SKM-1 (cell line): Measurements from ENCODE around the gene ZSCAN23.
"Not testable (repeated sequence)": the region's sequence is repeated elsewhere in the genome, so short reads cannot be mapped to it uniquely, and the experiment has no call there.

Source experiments
- DNase-seq: peaks from one replicate; lab custom pipeline; 2025; ENCODE audit not compliant: unreplicated experiment; lab: John Stamatoyannopoulos, UW

The ZSCAN23 gene

GRCh38 chr6:28443112-28443773 is at the start of gene ZSCAN23:
Gene ZSCAN23, minus strand, starts transcription at chr6:28443491. Its CDS starts 7,225 bp downstream, at chr6:28436266.
- DNase-seq: no peak

DNA sequence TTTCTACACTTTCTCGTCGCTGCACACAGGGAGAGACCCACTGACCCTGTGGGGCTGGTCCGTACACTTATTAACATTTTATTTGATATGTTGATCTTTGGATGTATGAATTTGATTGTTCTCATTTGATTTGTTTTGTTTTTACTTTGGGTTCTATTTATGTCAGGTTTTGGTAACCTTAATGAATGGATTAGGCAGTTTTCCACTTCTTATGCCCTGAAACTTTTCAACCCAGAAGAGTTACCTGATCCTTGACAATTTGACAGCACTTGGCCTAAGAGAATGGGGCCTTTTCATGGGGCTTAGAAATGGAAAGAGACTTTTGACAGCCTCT is 48.7 kb upstream of the ZSCAN23 start:
- DNase-seq: no peak

DNA sequence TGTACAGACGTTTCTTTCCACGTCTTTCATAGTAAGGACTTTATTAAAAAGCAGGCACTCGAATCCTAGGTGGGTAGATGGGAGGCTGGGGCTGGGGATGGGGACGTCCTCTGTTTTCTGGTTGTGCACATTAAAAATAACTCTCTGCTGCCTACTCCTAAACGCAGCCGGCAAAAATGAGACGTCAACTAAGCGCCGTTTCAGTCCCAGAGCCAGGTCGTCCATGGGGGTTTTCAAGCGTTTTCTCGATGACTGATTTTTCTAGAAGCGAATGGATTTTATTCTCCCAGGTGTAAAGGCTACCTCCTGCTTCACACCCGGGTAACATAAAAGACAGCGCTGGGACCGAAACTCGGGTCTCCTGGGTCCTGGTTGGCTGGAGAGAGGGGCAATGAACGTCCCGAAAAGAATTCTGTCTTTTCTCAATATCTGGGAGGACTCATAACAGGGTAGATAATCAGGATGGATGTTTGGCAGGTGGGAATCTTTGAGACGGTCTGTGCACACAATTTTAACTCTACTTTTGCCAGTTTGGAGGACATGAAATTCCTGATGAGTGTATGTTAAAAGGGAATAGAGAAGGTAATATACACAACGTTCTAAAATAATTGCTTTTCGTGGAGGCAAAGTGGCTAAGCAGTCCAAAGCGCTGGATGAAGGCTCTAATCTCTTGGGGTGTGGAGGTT is 47.1 kb upstream of the ZSCAN23 start:
- no peak for DNase-seq

- peak; percentile 21 for DNase-seq
Observed at GRCh38 chr6:28489366-28490204, 46.3 kb upstream of the ZSCAN23 start.

GRCh38 chr6:28488916-28489365 is 45.6 kb upstream of the ZSCAN23 start:
- no peak for DNase-seq

DNA sequence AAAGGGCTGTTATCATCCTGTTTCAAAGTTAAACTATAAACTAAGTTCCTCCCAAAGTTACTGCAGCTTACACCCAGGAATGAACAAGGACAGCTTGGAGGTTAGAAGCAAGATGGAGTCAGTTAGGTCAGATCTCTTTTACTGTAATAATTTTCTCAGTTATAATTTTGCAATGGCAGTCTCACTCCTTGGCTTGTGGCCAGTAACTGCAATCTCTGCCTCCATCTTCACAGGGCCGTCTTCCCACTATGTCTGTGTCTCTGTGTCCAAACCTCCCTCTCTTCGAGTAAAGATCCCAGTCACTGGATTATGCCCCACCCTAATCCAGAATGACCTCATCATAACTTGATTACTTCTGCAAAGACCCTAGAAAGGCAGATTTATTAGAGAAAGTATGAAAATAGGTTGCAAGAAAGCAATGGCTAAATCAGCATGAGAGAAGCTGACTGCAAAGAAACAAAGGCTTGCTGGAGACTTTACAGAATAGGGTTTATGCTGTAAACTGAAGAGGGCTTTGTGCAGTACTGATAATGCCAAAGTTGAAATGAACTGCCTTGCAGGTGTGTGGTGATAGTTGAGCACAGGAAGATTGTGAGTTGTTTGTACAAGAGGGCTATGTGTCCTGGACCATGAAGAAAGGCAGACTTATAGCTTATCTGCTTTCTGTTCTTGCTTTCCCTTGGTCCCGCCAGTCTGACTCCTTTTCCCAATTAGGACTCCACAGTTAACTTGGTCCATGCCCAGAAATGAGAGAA is 43.9 kb upstream of the ZSCAN23 start:
- no peak for DNase-seq

DNA sequence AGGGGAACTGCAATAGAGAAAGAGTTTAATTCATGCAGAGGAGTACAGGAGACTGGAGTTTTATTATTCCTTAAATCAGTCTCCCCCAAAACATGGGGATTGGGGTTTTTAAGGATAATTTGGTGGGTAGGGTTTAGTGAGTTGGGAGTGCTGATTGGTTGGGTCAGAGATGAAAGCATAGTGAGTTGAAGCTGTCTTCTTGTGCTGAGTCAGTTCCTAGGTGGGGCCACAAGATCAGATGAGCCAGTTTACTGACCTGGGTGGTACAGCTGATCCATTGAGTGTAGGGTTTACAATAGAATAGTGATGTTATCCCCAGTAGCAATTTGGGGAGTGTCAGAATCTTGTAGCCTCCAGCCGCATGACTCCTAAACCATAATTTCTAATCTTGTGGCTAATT is 43.2 kb upstream of the ZSCAN23 start:
- DNase-seq: no peak

DNA sequence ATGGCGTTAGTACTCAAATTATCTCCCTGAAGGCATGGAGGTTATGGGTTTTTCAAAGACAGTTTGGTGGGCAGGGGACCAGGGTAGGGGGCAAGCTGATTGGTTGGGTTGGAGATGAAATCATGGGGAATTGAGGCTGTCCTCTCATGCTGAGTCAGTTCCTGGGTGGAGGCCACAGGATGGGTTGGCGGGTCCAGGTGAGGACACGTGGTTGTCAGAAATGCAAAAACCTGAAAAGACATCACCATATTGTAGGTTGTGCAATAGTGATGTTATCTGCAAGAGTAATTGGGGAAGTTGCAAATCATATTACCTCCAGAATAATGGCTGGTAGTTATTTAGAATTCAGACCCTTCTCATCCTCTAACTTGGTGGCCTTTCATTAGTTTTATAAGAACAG is 42.2 kb upstream of the ZSCAN23 start:
- no peak for DNase-seq

DNA sequence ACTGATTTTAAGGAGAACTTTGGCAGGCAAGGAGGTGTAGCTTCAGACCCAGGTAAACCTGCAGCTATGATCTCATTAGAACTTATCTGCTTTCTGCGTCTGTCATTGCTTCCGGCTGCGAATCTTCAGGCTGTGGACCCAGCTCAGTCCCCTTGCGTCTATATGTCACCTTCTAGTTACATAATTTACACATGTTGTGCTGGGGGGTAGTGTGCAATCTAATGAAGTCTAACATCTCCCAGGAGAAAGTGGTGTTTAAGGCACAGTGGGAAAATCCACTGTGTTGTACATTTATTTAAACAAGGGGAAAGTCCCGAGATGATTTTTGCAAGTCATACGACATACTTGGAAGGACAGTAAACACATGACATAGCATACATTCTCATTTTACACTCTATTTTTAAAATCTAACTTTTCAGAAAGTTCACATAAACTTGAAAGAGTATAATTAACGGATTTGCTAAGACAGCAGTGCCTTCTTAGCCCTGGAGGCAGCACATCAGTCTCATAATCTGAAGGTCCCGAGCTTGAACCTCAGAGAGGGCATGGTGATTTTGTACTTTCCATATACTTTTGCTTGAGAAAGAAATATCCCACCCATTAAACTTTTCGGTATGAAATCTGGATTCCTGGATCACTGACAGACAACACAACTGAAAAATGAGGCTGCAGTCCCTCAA is 37.1 kb upstream of the ZSCAN23 start:
- DNase-seq: no peak

DNA sequence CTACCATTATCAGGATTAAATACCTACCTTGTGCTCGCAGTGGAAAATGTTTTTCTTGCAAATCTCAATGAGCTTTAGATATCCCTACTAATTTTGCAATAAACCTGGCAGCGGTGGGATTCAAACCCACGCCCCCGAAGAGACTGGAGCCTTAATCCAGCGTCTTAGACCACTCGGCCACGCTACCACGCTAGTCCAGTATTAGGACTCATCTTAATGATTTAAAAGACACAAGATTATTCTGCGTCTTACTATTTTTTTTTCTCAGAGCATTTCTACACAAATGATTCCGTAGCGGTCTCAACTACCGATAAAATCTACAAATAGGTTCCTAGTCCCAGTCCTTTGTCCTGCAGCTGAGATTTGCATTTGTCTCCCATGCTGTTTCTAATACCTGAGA is 35.2 kb upstream of the ZSCAN23 start:
- DNase-seq: no peak

DNA sequence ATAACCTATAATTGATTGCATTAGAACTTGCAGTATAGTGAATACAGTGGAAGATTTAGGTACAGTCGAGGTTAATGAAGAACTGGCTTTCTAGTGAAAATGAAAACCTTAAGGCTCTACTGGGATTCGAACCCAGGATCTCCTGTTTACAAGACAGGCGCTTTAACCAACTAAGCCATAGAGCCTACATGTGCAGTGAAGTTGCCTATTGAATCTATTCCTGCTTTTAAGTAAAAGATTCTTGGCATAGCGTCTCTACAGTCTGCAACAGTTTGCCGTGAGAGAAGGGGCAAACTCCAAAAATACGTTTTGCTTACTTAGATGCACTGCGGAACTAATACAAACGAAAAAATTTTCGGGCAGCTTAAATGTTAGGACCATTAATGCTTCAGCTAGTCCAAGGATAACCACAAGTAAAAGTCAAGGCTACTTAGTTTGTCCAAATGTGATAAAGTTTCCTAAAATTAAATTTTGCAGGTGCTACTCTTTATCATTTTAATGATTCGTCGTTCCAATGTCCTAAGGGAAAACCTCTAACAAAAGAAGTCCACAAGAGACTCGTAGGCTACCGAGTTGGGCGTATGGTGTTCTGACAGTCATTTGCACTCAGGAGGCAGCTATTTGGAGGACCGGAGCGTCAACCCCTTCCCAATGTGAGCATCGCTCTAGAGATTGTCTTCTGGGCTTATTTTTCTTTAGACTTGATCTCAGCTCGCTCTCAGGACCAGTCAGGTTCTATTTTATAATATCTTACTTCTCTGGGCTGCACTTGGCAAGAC is 31.3 kb upstream of the ZSCAN23 start:
- peak; percentile 50 for DNase-seq

GRCh38 chr6:28469153-28469745 is 26.0 kb upstream of the ZSCAN23 start:
- DNase-seq: not testable (repeated sequence)

DNA sequence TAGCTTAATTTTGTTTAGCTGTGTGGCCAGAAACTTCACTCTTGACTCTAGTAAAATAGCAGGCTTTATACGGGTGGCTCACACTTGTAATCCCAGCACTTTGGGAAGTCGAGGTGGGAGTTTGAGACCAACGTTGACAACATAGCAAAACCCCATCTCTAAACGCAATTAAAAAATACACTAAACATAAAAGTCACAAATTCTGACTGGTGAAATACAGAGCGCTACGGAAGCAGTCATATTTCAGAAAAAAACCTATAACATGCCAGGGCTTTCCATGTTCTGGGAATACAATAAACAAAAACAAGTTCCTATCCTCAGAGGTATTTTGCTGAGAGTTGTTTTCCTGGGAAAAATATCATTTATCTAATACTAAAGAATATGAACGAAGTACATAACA is 24.8 kb upstream of the ZSCAN23 start:
- no peak for DNase-seq

- peak; percentile 7 for DNase-seq
Observed at GRCh38 chr6:28462401-28462800, 19.1 kb upstream of the ZSCAN23 start.

GRCh38 chr6:28458568-28458967 is 15.3 kb upstream of the ZSCAN23 start:
- DNase-seq: no peak

GRCh38 chr6:28449056-28449455 is 5.8 kb upstream of the ZSCAN23 start:
- no peak for DNase-seq

- not testable (repeated sequence) for DNase-seq
Observed at GRCh38 chr6:28447512-28447906, 4.2 kb upstream of the ZSCAN23 start.

GRCh38 chr6:28446818-28447511 is 3.7 kb upstream of the ZSCAN23 start:
- no peak for DNase-seq

DNA sequence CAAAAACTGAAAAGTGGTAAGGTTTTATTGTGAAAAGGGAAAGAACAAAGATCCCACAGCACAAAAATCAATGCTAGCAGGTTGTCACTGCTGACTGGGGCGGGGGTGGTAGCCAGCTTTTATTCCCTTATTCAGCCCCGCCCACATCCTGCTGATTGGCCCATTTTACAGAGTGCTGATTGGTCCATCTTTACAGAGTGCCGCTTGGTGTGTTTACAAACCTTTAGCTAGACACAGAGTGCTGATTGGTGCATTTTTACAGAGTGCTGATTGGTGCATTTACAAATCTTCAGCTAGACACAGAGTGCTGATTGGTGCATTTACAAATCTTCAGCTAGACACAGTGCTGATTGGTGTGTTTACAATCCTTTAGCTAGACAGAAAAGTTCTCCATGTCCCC is 1.5 kb upstream of the ZSCAN23 start:
- DNase-seq: not testable (repeated sequence)
